SK-N-SH (cell line): Measurements from ENCODE around the gene SSR1. TPM values are rescaled to one million over a fixed set of nuclear protein-coding genes. Genes with fewer than 3 reads are reported as not detected.

Experiments used
- CTCF ChIA-PET: fragments of 300-600, 350-600 bp; formaldehyde crosslinking; extraction: SDS; loops from one replicate; lab custom pipeline; 2021; lab: Yijun Ruan, JAX
- POLR2A ChIA-PET: fragments of 350-600 bp; sonication (Branson Sonifier 250); formaldehyde crosslinking; extraction: SDS; loops from one replicate; lab custom pipeline; 2020; ENCODE audit warnings: antibody characterized with exemption, inconsistent platforms; lab: Yijun Ruan, JAX
- DNase-seq: peaks from one replicate; pipeline ENCODE4 v3.0.0; 2012
- H2AFZ ChIP-seq: fragments of 200-600 bp; sonication (generic); 2 replicates; pipeline ENCODE4 v1.8.1; 2016; ENCODE audit warnings: antibody characterized with exemption, mild to moderate bottlenecking, low read depth
- H3F3A ChIP-seq: fragments of 200-600 bp; sonication (generic); replicated peaks from 2 replicates; pipeline ENCODE3; 2016; ENCODE audit warnings: antibody characterized with exemption, mild to moderate bottlenecking; ENCODE audit not compliant: insufficient read depth
- H3K27ac ChIP-seq, 2 experiments: fragments of 200-500 bp in 1 of 2; fragments of 200-600 bp in 1 of 2; sonication (Bioruptor generic) in 1 of 2; sonication (generic), shearing (Covaris generic) in 1 of 2; 2 replicates each; pipeline versions ENCODE4 v1.5.1 to v1.6.1; 2014 to 2016; ENCODE audit warnings: low read depth in 2 of 2, inconsistent platforms in 1 of 2, low read length in 1 of 2, mild to moderate bottlenecking in 1 of 2, mixed read lengths in 1 of 2
- H3K27me3 ChIP-seq: fragments of 200-600 bp; sonication (generic), shearing (Covaris generic); 2 replicates; pipeline ENCODE4 v1.6.1; 2016; ENCODE audit warnings: mixed run types; ENCODE audit not compliant: insufficient read depth
- H3K36me3 ChIP-seq, 2 experiments: fragments of 200-500 bp in 1 of 2; fragments of 200-600 bp in 1 of 2; sonication (Bioruptor generic) in 1 of 2; sonication (generic) in 1 of 2; replicated peaks in 1 of 2; 2 replicates each; pipeline versions ENCODE3 to v1.5.1; 2014 to 2016; ENCODE audit warnings: low read length in 1 of 2, mild to moderate bottlenecking in 1 of 2; ENCODE audit not compliant: insufficient read depth in 2 of 2, control insufficient read depth in 1 of 2
- H3K4me1 ChIP-seq, 2 experiments: fragments of 200-500 bp in 1 of 2; fragments of 200-600 bp in 1 of 2; sonication (Bioruptor generic) in 1 of 2; sonication (generic), shearing (Covaris generic) in 1 of 2; 2 replicates each; pipeline versions ENCODE4 v1.5.1 to v1.6.1; 2014 to 2016; ENCODE audit warnings: low read depth in 1 of 2, low read length in 1 of 2, mixed run types in 1 of 2; ENCODE audit not compliant: insufficient read depth in 2 of 2, control insufficient read depth in 1 of 2
- H3K4me2 ChIP-seq: fragments of 200-600 bp; sonication (generic), shearing (Covaris generic); 2 replicates; pipeline ENCODE4 v1.6.1; 2017; ENCODE audit warnings: mixed run types
- H3K4me3 ChIP-seq, 2 experiments: fragments of 200-500 bp in 1 of 2; fragments of 200-600 bp in 1 of 2; sonication (Bioruptor generic) in 1 of 2; sonication (generic), shearing (Covaris generic) in 1 of 2; 2 replicates each; pipeline versions ENCODE4 v1.5.1 to v1.8.1; 2014 to 2016; ENCODE audit warnings: low read depth in 2 of 2, inconsistent platforms in 1 of 2, low read length in 1 of 2, mild to moderate bottlenecking in 1 of 2, mixed read lengths in 1 of 2, moderate library complexity in 1 of 2
- H3K79me2 ChIP-seq: fragments of 200-600 bp; sonication (generic); 2 replicates; pipeline ENCODE4 v1.8.1; 2017; ENCODE audit warnings: mild to moderate bottlenecking; ENCODE audit not compliant: insufficient read depth
- H3K9ac ChIP-seq: fragments of 200-600 bp; sonication (generic); 2 replicates; pipeline ENCODE4 v1.6.1; 2017; ENCODE audit warnings: mixed run types
- H3K9me2 ChIP-seq: fragments of 200-600 bp; sonication (generic); 2 replicates; pipeline ENCODE4 v1.6.1; 2017; ENCODE audit warnings: mixed run types
- H3K9me3 ChIP-seq: fragments of 200-600 bp; sonication (generic); 2 replicates; pipeline ENCODE4 v1.6.1; 2017; ENCODE audit warnings: mixed run types, mild to moderate bottlenecking, moderate library complexity
- H4K20me1 ChIP-seq: fragments of 200-600 bp; sonication (generic); 2 replicates; pipeline ENCODE4 v1.6.1; 2017; ENCODE audit warnings: mild to moderate bottlenecking, mixed run types; ENCODE audit not compliant: insufficient read depth
- CHD2 ChIP-seq: fragments of 150-350 bp; IDR thresholded peaks from 2 replicates; pipeline ENCODE4 v1.6.1; 2018; ENCODE audit warnings: low read length; ENCODE audit not compliant: partially characterized antibody
- FOXJ3 ChIP-seq: sonication (generic); formaldehyde crosslinking; IDR thresholded peaks from 2 replicates; pipeline ENCODE4 v1.5.1; 2020; ENCODE audit warnings: mild to moderate bottlenecking, missing genetic modification reagents
- FOXM1 ChIP-seq: IDR thresholded peaks from 2 replicates; pipeline ENCODE4 v1.4.0; 2012; ENCODE audit warnings: low read depth, mild to moderate bottlenecking
- GABPA ChIP-seq: IDR thresholded peaks from 2 replicates; pipeline ENCODE4 v1.4.0; 2012; ENCODE audit warnings: low read depth, mild to moderate bottlenecking
- MAX ChIP-seq: IDR thresholded peaks from 2 replicates; pipeline ENCODE4 v1.4.0; 2012; ENCODE audit warnings: low read depth
- NFIC ChIP-seq: IDR thresholded peaks from 2 replicates; pipeline ENCODE4 v1.4.0; 2012; ENCODE audit warnings: borderline replicate concordance
- NRF1 ChIP-seq: IDR thresholded peaks from 2 replicates; pipeline ENCODE4 v1.6.1; 2012; ENCODE audit warnings: low read depth, mild to moderate bottlenecking, low read length
- RAD21 ChIP-seq: IDR thresholded peaks from 2 replicates; pipeline ENCODE4 v1.6.1; 2012; ENCODE audit warnings: mild to moderate bottlenecking, low read length
- RCOR1 ChIP-seq: fragments of 150-350 bp; IDR thresholded peaks from 2 replicates; pipeline ENCODE4 v1.6.1; 2017; ENCODE audit warnings: antibody characterized with exemption, low read length
- RFX5 ChIP-seq: IDR thresholded peaks from 2 replicates; pipeline ENCODE4 v1.6.1; 2012; ENCODE audit warnings: mild to moderate bottlenecking, improper control_type of control experiment, low read length
- SMC3 ChIP-seq: IDR thresholded peaks from 2 replicates; pipeline ENCODE4 v1.6.1; 2012; ENCODE audit warnings: low read depth, low read length, improper control_type of control experiment
- TEAD4 ChIP-seq: IDR thresholded peaks from 2 replicates; pipeline ENCODE4 v1.4.0; 2012; ENCODE audit warnings: mild to moderate bottlenecking, borderline replicate concordance; ENCODE audit not compliant: insufficient read depth
- USF2 ChIP-seq: fragments of 150-350 bp; IDR thresholded peaks from 2 replicates; pipeline ENCODE4 v1.6.1; 2017; ENCODE audit warnings: antibody characterized with exemption, low read length, low read depth, borderline replicate concordance
- YY1 ChIP-seq: IDR thresholded peaks from 2 replicates; pipeline ENCODE4 v1.4.0; 2012; ENCODE audit warnings: low read depth, mild to moderate bottlenecking
- WGBS: methylation state at CpG from one replicate; pipeline ENCODE4 v1.1.6; 2017; ENCODE audit warnings: low lambda C conversion rate; 5-methylcytosine and 5-hydroxymethylcytosine counted together
- polyA plus RNA-seq, 3 experiments: library from polyadenylated mRNA; depleted of rRNA; stranded (reverse); fragments of >200 nt; gene quantifications; 2 replicates each; pipeline ENCODE4 v1.2.3, GENCODE V29; 2012
- TF ChIP-seq, protein P1 (sequence below): IDR thresholded peaks from 2 replicates; pipeline ENCODE4; 2012
- TF ChIP-seq, protein P2 (sequence below): IDR thresholded peaks from 2 replicates; pipeline ENCODE4 v1.6.1; 2012; ENCODE audit warnings: mild to moderate bottlenecking, low read depth, low read length, moderate library complexity
- TF ChIP-seq, protein P3 (sequence below): IDR thresholded peaks from 2 replicates; pipeline ENCODE4 v1.4.0; 2012; ENCODE audit warnings: low read depth, borderline replicate concordance

The SSR1 gene
- polyA plus RNA-seq, 1 of the 3 experiments (the other 2 are of a cell fraction) = 50.7 TPM

DNA sequence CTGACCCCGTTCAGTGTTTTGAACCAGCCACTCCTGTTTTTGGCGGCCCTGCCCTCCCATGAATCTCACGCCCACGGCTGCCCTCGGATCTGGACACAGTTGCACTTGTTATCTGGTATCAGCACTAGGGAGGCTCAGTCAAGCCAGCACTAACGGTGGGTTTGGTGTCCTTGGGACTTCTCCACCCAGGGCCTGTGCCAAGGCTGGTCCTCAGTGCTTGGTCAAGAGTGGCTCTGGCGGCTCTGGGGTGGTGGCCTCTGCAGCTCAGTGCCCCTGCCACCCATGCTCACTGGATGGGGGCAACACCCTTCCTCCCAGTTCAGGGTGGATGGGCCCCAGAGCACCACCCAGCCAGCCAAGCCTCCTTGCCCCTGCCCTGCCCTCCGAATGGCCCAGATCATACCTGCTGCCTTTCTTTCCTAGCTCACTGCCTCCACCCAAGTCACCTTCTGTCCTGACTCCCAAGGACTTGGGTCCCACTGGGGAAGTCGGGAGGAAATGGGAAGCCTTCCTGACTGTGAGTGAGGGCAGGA lies 54.7 kb downstream of the SSR1 start:
- no peaks in the 10 kb centered on the region for H3K27me3 ChIP-seq
- TF ChIP-seq RAD21 (no peak), USF2 (no peak), YY1 (no peak)
- TF ChIP-seq, protein P1, sequence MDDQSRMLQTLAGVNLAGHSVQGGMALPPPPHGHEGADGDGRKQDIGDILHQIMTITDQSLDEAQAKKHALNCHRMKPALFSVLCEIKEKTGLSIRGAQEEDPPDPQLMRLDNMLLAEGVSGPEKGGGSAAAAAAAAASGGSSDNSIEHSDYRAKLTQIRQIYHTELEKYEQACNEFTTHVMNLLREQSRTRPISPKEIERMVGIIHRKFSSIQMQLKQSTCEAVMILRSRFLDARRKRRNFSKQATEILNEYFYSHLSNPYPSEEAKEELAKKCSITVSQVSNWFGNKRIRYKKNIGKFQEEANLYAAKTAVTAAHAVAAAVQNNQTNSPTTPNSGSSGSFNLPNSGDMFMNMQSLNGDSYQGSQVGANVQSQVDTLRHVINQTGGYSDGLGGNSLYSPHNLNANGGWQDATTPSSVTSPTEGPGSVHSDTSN = no peak
- TF ChIP-seq, protein P2, sequence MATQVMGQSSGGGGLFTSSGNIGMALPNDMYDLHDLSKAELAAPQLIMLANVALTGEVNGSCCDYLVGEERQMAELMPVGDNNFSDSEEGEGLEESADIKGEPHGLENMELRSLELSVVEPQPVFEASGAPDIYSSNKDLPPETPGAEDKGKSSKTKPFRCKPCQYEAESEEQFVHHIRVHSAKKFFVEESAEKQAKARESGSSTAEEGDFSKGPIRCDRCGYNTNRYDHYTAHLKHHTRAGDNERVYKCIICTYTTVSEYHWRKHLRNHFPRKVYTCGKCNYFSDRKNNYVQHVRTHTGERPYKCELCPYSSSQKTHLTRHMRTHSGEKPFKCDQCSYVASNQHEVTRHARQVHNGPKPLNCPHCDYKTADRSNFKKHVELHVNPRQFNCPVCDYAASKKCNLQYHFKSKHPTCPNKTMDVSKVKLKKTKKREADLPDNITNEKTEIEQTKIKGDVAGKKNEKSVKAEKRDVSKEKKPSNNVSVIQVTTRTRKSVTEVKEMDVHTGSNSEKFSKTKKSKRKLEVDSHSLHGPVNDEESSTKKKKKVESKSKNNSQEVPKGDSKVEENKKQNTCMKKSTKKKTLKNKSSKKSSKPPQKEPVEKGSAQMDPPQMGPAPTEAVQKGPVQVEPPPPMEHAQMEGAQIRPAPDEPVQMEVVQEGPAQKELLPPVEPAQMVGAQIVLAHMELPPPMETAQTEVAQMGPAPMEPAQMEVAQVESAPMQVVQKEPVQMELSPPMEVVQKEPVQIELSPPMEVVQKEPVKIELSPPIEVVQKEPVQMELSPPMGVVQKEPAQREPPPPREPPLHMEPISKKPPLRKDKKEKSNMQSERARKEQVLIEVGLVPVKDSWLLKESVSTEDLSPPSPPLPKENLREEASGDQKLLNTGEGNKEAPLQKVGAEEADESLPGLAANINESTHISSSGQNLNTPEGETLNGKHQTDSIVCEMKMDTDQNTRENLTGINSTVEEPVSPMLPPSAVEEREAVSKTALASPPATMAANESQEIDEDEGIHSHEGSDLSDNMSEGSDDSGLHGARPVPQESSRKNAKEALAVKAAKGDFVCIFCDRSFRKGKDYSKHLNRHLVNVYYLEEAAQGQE = no peak
- no peak overlapping the region for H3K27ac ChIP-seq
- no peak for DNase-seq
- ChIA-PET POLR2A (no interaction called here), CTCF (interaction anchor here (0.7 to 2.0 kb wide), 3 partner anchors 14 to 17 kb away, joined by 3 to 7 read pairs (median 5); no protein-coding TSS in a partner anchor)
- no peaks in the 10 kb centered on the region for H3K9me2 ChIP-seq
- WGBS = 66% methylated on average over 5 of the region's 9 CpGs
- H3K9ac ChIP-seq = no peak overlapping the region
- no peaks in the 10 kb centered on the region for H3K36me3 ChIP-seq
- no peaks in the 10 kb centered on the region for H3K79me2 ChIP-seq
- no peak overlapping the region for H2AFZ ChIP-seq
- no peaks in the 10 kb centered on the region for H3K9me3 ChIP-seq
- peaks cover 0 to 6% of the 10 kb centered on the region in 2 experiments; a peak in 1 of 4 replicates for H3K4me1 ChIP-seq
- H3F3A ChIP-seq = no peaks in the 10 kb centered on the region
- no peak overlapping the region for H3K4me2 ChIP-seq
- no peaks in the 10 kb centered on the region for H4K20me1 ChIP-seq
- H3K4me3 ChIP-seq = no peak overlapping the region

DNA sequence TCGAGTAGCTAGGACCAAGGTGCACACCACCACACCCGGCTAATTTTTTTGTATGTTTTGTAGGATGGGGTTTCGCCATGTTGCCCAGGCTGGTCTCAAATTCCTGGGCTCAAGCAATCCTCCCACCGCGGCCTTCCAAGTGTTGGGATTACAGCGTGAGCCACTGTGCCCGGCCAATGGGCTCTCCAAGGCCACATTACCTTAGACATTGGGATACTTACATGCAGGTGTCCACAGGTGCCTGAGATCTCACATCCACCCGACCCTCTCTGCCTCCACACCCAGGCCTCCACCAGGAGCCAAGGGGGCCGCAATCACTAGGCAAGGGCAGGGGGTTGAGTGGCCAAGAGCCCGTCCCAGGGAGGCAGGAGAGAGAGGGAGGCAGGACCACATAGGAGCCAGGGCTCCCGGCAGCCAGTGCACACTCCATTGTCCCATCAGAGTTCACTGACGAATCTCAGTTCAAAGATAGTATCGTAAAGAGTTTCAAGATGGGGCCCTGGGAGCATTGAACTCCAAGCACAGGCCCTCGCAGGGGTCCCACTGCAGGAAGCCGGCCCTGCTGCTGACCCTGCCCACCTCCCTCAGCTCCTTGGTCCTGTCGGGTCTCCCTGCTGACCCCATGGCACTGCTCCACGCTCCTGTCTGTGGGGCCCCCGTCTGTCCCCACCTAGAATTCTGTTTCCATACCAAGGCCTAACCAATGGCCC lies 55.3 kb downstream of the SSR1 start:
- H3F3A ChIP-seq = no peaks in the 10 kb centered on the region
- H3K4me3 ChIP-seq = no peak overlapping the region
- no peaks in the 10 kb centered on the region for H3K27me3 ChIP-seq
- POLR2A ChIA-PET = no interaction called here
- H3K9ac ChIP-seq = no peak overlapping the region
- no peak overlapping the region for H2AFZ ChIP-seq
- DNase-seq = no peak
- no peak overlapping the region for H3K4me2 ChIP-seq
- H3K36me3 ChIP-seq = no peaks in the 10 kb centered on the region
- no peak overlapping the region for H3K27ac ChIP-seq
- no peaks in the 10 kb centered on the region for H3K9me2 ChIP-seq
- no peaks in the 10 kb centered on the region for H4K20me1 ChIP-seq
- H3K4me1 ChIP-seq = peaks cover 0 to 6% of the 10 kb centered on the region in 2 experiments; a peak in 1 of 4 replicates
- no peaks in the 10 kb centered on the region for H3K79me2 ChIP-seq
- WGBS = 85% methylated on average over 12 of the region's 18 CpGs
- CTCF ChIA-PET = interaction anchor here (0.7 to 2.0 kb wide), 3 partner anchors 13 to 18 kb away, joined by 3 to 7 read pairs (median 5); no protein-coding TSS in a partner anchor
- no peaks in the 10 kb centered on the region for H3K9me3 ChIP-seq
- TF ChIP-seq SMC3 (no peak), RCOR1 (no peak), CHD2 (no peak), FOXM1 (no peak), TEAD4 (no peak), FOXJ3 (CRISPR knock-in tag) (no peak), GABPA (no peak), MAX (no peak), NFIC (no peak), NRF1 (no peak), RFX5 (no peak)
- TF ChIP-seq, protein P3, sequence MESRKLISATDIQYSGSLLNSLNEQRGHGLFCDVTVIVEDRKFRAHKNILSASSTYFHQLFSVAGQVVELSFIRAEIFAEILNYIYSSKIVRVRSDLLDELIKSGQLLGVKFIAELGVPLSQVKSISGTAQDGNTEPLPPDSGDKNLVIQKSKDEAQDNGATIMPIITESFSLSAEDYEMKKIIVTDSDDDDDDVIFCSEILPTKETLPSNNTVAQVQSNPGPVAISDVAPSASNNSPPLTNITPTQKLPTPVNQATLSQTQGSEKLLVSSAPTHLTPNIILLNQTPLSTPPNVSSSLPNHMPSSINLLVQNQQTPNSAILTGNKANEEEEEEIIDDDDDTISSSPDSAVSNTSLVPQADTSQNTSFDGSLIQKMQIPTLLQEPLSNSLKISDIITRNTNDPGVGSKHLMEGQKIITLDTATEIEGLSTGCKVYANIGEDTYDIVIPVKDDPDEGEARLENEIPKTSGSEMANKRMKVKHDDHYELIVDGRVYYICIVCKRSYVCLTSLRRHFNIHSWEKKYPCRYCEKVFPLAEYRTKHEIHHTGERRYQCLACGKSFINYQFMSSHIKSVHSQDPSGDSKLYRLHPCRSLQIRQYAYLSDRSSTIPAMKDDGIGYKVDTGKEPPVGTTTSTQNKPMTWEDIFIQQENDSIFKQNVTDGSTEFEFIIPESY = no peak
- TF ChIP-seq, protein P1 = no peak
